GM12878 (cell line): Measurements from ENCODE around the gene PLEKHM2. TPM values are rescaled to one million over a fixed set of nuclear protein-coding genes. Genes with fewer than 3 reads are reported as not detected.
"Not testable (repeated sequence)": the region's sequence is repeated elsewhere in the genome, so short reads cannot be mapped to it uniquely, and the experiment has no call there.

Experiments
- ATAC-seq: fragments of 200-7000 bp; cut with Tn5 transposase; 3 replicates; pipeline ENCODE4 v1.9.1; 2020; ENCODE audit warnings: mild to moderate bottlenecking, moderate library complexity
- BruUV-seq: library from RNA; stranded (reverse); fragments of 400-500 nt; replicated peaks from 2 replicates; lab custom pipeline; 2021; lab: Mats Ljungman, UMichigan
- CTCF ChIA-PET: fragments of 300-600 bp; sonication (Branson Sonifier 250); formaldehyde crosslinking; extraction: SDS; loops from one replicate; lab custom pipeline; 2021; ENCODE audit warnings: inconsistent platforms; lab: Yijun Ruan, JAX
- POLR2A ChIA-PET: fragments of 350-600 bp; formaldehyde crosslinking; extraction: SDS; loops from one replicate; lab custom pipeline; 2021; ENCODE audit warnings: inconsistent platforms; lab: Charles Lee
- RAD21 ChIA-PET: fragments of 300-600 bp; sonication (Branson Sonifier 250); formaldehyde crosslinking; loops from one replicate; lab custom pipeline; 2023; ENCODE audit warnings: antibody characterized with exemption; ENCODE audit not compliant: unreplicated experiment; lab: Charles Lee
- SMC1A ChIA-PET: fragments of 300-600 bp; sonication (Branson Sonifier 250); formaldehyde crosslinking; loops from one replicate; lab custom pipeline; 2023; ENCODE audit not compliant: unreplicated experiment, uncharacterized antibody; lab: Charles Lee
- DNase-seq: peaks from one replicate; pipeline ENCODE4 v3.0.0-alpha.2; 2011; ENCODE audit warnings: low read depth, low spot score
- FAIRE-seq: peaks from 3 replicates; lab custom pipeline; 2011; peaks lifted over from hg19 to GRCh38; lab: Jason Lieb, UNC
- H2AFZ ChIP-seq: 2 replicates; pipeline ENCODE4 v1.6.0; 2011; ENCODE audit warnings: low read depth, low read length, control low read depth; ENCODE audit not compliant: control insufficient read depth
- H3K27ac ChIP-seq: 2 replicates; pipeline ENCODE4 v1.5.1; 2011; ENCODE audit warnings: control low read depth; ENCODE audit not compliant: control insufficient read depth, insufficient read depth
- H3K27me3 ChIP-seq, 2 experiments: replicated peaks in 1 of 2; 2 replicates each; pipeline versions ENCODE4 v1.6.0 to v1.6.1; 2011; ENCODE audit warnings: low read length in 1 of 2; ENCODE audit not compliant: control insufficient read depth in 2 of 2, insufficient read depth in 2 of 2
- H3K36me3 ChIP-seq, 2 experiments: 2 replicates each; pipeline ENCODE4 v1.5.1; 2011; ENCODE audit warnings: low read length in 1 of 2; ENCODE audit not compliant: control insufficient read depth in 2 of 2, insufficient read depth in 2 of 2
- H3K4me1 ChIP-seq: 2 replicates; pipeline ENCODE4 v1.6.1; 2011; ENCODE audit warnings: mild to moderate bottlenecking, low read length, moderate library complexity, mixed read lengths; ENCODE audit not compliant: control insufficient read depth, insufficient read depth
- H3K4me2 ChIP-seq: 2 replicates; pipeline ENCODE4 v1.6.0; 2011; ENCODE audit warnings: control low read depth; ENCODE audit not compliant: control insufficient read depth, insufficient read depth
- H3K4me3 ChIP-seq: fragments of 200-600 bp; sonication (generic); 2 replicates; pipeline ENCODE4 v1.5.1; 2016
- H3K79me2 ChIP-seq: 2 replicates; pipeline ENCODE4 v1.6.0; 2011; ENCODE audit warnings: low read length; ENCODE audit not compliant: control insufficient read depth, insufficient read depth
- H3K9ac ChIP-seq: 2 replicates; pipeline ENCODE4 v1.8.0; 2011; ENCODE audit warnings: low read length, control low read depth, mixed read lengths; ENCODE audit not compliant: control insufficient read depth, insufficient read depth
- H3K9me3 ChIP-seq: replicated peaks from 3 replicates; pipeline ENCODE4 v1.5.1; 2011; ENCODE audit warnings: mild to moderate bottlenecking, low read length; ENCODE audit not compliant: control insufficient read depth, insufficient read depth
- H4K20me1 ChIP-seq: 2 replicates; pipeline ENCODE4 v1.6.0; 2011; ENCODE audit not compliant: control insufficient read depth, insufficient read depth
- E4F1 ChIP-seq: fragments of 450-650 bp; IDR thresholded peaks from 2 replicates; pipeline ENCODE4 v1.6.1; 2018; ENCODE audit warnings: borderline replicate concordance, mild to moderate bottlenecking; ENCODE audit not compliant: partially characterized antibody
- PKNOX1 ChIP-seq: fragments of 450-650 bp; IDR thresholded peaks from 2 replicates; pipeline ENCODE4 v1.6.1; 2016; ENCODE audit warnings: mild to moderate bottlenecking
- whole genome bisulfite sequencing: methylation state at CpG from one replicate; pipeline ENCODE4 v1.1.6; 2016; ENCODE audit warnings: low lambda C conversion rate; ENCODE audit not compliant: insufficient replicate concordance, insufficient coverage; ENCODE audit errors: missing lambda C conversion rate; 5-methylcytosine and 5-hydroxymethylcytosine counted together
- in situ Hi-C: fragments of 300-500 bp; cut with MboI; formaldehyde crosslinking; loops from 9 replicates; pipeline ENCODE4 v1.14.3; 2018; ENCODE audit warnings: mixed read lengths
- intact Hi-C: fragments of 100-400 bp; cut with micrococcal nuclease; formaldehyde crosslinking; loops from one replicate; pipeline ENCODE4 v1.14.2; 2022; ENCODE audit not compliant: unreplicated experiment
- polyA plus RNA-seq, 11 experiments: library from polyadenylated mRNA; depleted of rRNA in 4 of 11; unstranded in 6 of 11; stranded (reverse) in 5 of 11; fragments of >200 nt; fragmentation: Nextera tagmentation in 4 of 11; fragmentation: Illumina TruSeq in 1 of 11; extraction: Ambion mirVana in 4 of 11; extraction: Trizol in 1 of 11; gene quantifications; 1 replicate in 1 of 11; 2 replicates in 10 of 11; pipeline versions ENCODE4 v1.2.1 to v1.2.3, GENCODE V29; 2011 to 2016; ENCODE audit warnings: inconsistent platforms in 2 of 11, missing spikeins in 2 of 11, low read depth in 1 of 11
- total RNA-seq, 4 experiments: library from RNA; depleted of rRNA in 3 of 4; stranded (reverse); fragments of >200 nt in 3 of 4; fragmentation: Illumina TruSeq in 1 of 4; extraction: Trizol in 1 of 4; gene quantifications; 2 replicates each; pipeline versions ENCODE4 v1.2.1 to v1.2.3, GENCODE V29; 2013 to 2021
- TF ChIP-seq, protein P1 (sequence below): IDR thresholded peaks from 2 replicates; pipeline ENCODE4 v1.6.1; 2012; ENCODE audit warnings: low read depth, low read length, improper control_type of control experiment

Gene PLEKHM2
- total and polyA plus RNA-seq, 10 of the 15 experiments (the other 5 are each of a cell fraction or from before 2014, with no cell fraction given), result 0.37 to 55.2 (median 19.3) TPM

DNA sequence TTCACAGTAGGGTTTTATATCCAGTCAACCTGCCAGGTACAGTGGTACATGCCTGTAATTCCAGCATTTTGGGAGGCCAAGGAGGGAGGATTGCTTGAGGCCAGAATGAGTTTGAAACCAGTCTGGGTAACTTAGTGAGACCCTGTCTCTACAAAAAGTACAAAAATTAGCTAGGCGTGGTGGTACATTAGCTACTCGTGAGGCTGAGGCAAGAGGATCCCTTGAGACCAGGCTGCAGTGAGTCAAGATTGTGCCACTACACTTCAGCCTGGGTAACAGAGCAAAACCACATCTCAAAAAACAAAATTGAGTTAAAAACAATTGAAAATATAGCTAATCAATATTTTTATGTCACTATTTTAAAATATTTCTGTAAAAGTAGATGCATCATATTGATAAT lies 33.7 kb upstream of the PLEKHM2 start (continued):
- TF ChIP-seq, protein P1, sequence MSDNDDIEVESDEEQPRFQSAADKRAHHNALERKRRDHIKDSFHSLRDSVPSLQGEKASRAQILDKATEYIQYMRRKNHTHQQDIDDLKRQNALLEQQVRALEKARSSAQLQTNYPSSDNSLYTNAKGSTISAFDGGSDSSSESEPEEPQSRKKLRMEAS, result no peak
- TF ChIP-seq E4F1 (no peak), PKNOX1 (no peak)
- TF ChIP-seq, all 136 proteins: peak for 0

GRCh38 chr1:15652130-15652529 lies 32.0 kb upstream of the PLEKHM2 start:
- intact Hi-C loops, H3K79me2 ChIP-seq, H2AFZ ChIP-seq, H3K9ac ChIP-seq, RAD21 ChIA-PET, H3K9me3 ChIP-seq, H3K4me2 ChIP-seq, H3K4me3 ChIP-seq, H3K4me1 ChIP-seq, ATAC-seq, H4K20me1 ChIP-seq, DNase-seq, in situ Hi-C loops, FAIRE-seq, H3K27me3 ChIP-seq, BruUV-seq, H3K27ac ChIP-seq: not testable (repeated sequence)
- ChIA-PET POLR2A (interaction anchor here (0.5 kb wide), 1 partner anchor 29 kb away, joined by 3 read pairs; no protein-coding TSS in a partner anchor), SMC1A (interaction anchor here (2.3 kb wide), 1 partner anchor 12 kb away, joined by 13 read pairs; no protein-coding TSS in a partner anchor), CTCF (interaction anchor here (0.6 to 1.5 kb wide), 2 partner anchors 8 to 89 kb away, joined by 3 read pairs; no protein-coding TSS in a partner anchor)
- H3K36me3 ChIP-seq, result peaks cover 8 to 17% of the 10 kb centered on the region in 2 experiments
- WGBS, result 100% methylated on average over 4 of the region's 6 CpGs
